Neural progenitor cell (in vitro differentiated cells): ENCODE data around the gene TMEM198.

Experiments used
- CTCF ChIP-seq: fragments of 200-600 bp; sonication (generic); IDR thresholded peaks from 2 replicates; pipeline ENCODE4 v1.5.1; 2017; ENCODE audit warnings: antibody characterized with exemption, mild to moderate bottlenecking
- EZH2 ChIP-seq: fragments of 200-600 bp; sonication (generic); IDR thresholded peaks from 2 replicates; pipeline ENCODE4 v1.6.1; 2017; ENCODE audit warnings: antibody characterized with exemption, mild to moderate bottlenecking, moderate library complexity
- EZH2phosphoT487 ChIP-seq: fragments of 200-600 bp; sonication (generic); IDR thresholded peaks from 2 replicates; pipeline ENCODE4 v1.6.1; 2017; ENCODE audit warnings: antibody characterized with exemption

GRCh38 chr2:219545943-219546352, 2.1 kb downstream of the TMEM198 start:
- no peak for TF ChIP-seq CTCF
- no peak for TF ChIP-seq EZH2phosphoT487
- no peak for TF ChIP-seq EZH2
